Neural progenitor cell (in vitro differentiated cells): ENCODE measurements around the gene C1QTNF1. TPM values are rescaled to one million over a fixed set of nuclear protein-coding genes. Genes with fewer than 3 reads are reported as not detected.
A peak's percentile ranks its signal among the peaks of the same experiment; 100 is the strongest.

Source experiments
- DNase-seq: peaks from one replicate; pipeline ENCODE4 v3.0.0-alpha.2; 2016; ENCODE audit warnings: low spot score
- H2AFZ ChIP-seq: fragments of 200-600 bp; sonication (generic); replicated peaks from 2 replicates; pipeline ENCODE4 v1.6.1; 2016; ENCODE audit warnings: antibody characterized with exemption
- H3F3A ChIP-seq: fragments of 200-600 bp; sonication (generic); 2 replicates; pipeline ENCODE4 v1.6.1; 2016; ENCODE audit warnings: antibody characterized with exemption, low read depth
- H3K27ac ChIP-seq: fragments of 200-600 bp; sonication (generic); 2 replicates; pipeline ENCODE4 v1.5.1; 2016; ENCODE audit warnings: mild to moderate bottlenecking
- H3K27me3 ChIP-seq: fragments of 200-600 bp; sonication (generic); 2 replicates; pipeline ENCODE4 v1.6.1; 2016; ENCODE audit warnings: mild to moderate bottlenecking, moderate library complexity
- H3K36me3 ChIP-seq: fragments of 200-600 bp; sonication (generic); 2 replicates; pipeline ENCODE4 v1.5.1; 2016
- H3K4me1 ChIP-seq: fragments of 200-600 bp; sonication (generic); 2 replicates; pipeline ENCODE4 v1.6.1; 2016; ENCODE audit warnings: mixed run types
- H3K4me2 ChIP-seq: fragments of 200-600 bp; sonication (generic); 2 replicates; pipeline ENCODE4 v1.6.1; 2016
- H3K4me3 ChIP-seq: fragments of 200-600 bp; sonication (generic); 2 replicates; pipeline ENCODE4 v1.5.1; 2016
- H3K79me2 ChIP-seq: fragments of 200-600 bp; sonication (generic); 2 replicates; pipeline ENCODE4 v1.6.1; 2016; ENCODE audit warnings: low read depth
- H3K9ac ChIP-seq: fragments of 200-600 bp; sonication (generic); 2 replicates; pipeline ENCODE4 v1.6.1; 2016
- H3K9me3 ChIP-seq: fragments of 200-600 bp; sonication (generic); 2 replicates; pipeline ENCODE4 v1.5.1; 2016; ENCODE audit warnings: low read depth
- H4K20me1 ChIP-seq: fragments of 200-600 bp; sonication (generic); 2 replicates; pipeline ENCODE4 v1.6.1; 2016; ENCODE audit warnings: low read depth
- H3K27ac Mint-ChIP-seq: 3 replicates; pipeline ENCODE4 v1.8.0; 2021; ENCODE audit warnings: mixed read lengths
- H3K27me3 Mint-ChIP-seq: 2 replicates; pipeline ENCODE4 v1.8.0; 2022; ENCODE audit warnings: low read depth, mild to moderate bottlenecking, inconsistent platforms, moderate library complexity, mixed read lengths; ENCODE audit not compliant: insufficient read depth
- H3K36me3 Mint-ChIP-seq: 3 replicates; pipeline ENCODE4 v1.8.0; 2021; ENCODE audit warnings: mixed read lengths
- H3K4me1 Mint-ChIP-seq: 3 replicates; pipeline ENCODE4 v1.8.0; 2021; ENCODE audit warnings: mixed read lengths
- H3K4me3 Mint-ChIP-seq: 3 replicates; pipeline ENCODE4 v1.8.0; 2021; ENCODE audit warnings: mild to moderate bottlenecking, moderate library complexity, mixed read lengths
- H3K9me3 Mint-ChIP-seq: 3 replicates; pipeline ENCODE4 v1.8.0; 2020; ENCODE audit warnings: mixed read lengths
- EZH2 ChIP-seq: fragments of 200-600 bp; sonication (generic); IDR thresholded peaks from 2 replicates; pipeline ENCODE4 v1.6.1; 2017; ENCODE audit warnings: antibody characterized with exemption, mild to moderate bottlenecking, moderate library complexity
- EZH2phosphoT487 ChIP-seq: fragments of 200-600 bp; sonication (generic); IDR thresholded peaks from 2 replicates; pipeline ENCODE4 v1.6.1; 2017; ENCODE audit warnings: antibody characterized with exemption
- total RNA-seq: library from RNA; depleted of rRNA; stranded (reverse); fragments of >200 nt; gene quantifications from 2 replicates; pipeline ENCODE4 v1.2.3, GENCODE V29; 2015; ENCODE audit warnings: low replicate concordance
- TF ChIP-seq, protein P1 (sequence below): fragments of 200-600 bp; sonication (generic); IDR thresholded peaks from 2 replicates; pipeline ENCODE4 v1.5.1; 2017; ENCODE audit warnings: antibody characterized with exemption, mild to moderate bottlenecking

The C1QTNF1 gene
- total RNA-seq, 1 donor from 2014 or later: 1.4 TPM

DNA sequence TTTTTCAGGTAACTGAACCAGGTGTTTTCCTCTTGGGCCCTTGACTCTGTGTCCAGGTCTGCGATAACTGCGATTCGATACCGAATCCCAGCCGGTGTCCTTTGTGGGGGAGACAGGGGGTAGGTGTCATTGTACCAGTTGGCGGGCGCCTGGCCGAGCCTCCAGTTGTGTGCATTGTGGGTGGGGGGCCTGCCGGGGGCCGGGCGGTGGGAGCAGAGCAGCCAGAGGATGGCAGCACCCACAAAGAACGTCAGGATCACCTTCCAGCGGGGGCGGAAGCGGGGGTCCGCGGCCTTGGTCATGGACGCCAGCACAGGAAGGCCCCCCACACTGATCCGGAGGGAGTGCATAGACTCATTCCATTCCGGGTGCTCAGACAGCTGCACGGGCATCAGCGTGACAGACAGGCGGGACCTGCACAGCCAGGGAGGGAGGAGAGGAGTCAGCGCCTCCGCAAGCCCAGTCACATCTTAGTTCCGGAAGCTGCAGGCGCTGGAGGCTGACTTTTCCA lies 26.7 kb upstream of the C1QTNF1 start:
- H3K27me3 ChIP-seq: no peaks in the 10 kb centered on the region
- H3K79me2 ChIP-seq: no peaks in the 10 kb centered on the region
- H3K9me3 Mint-ChIP-seq: no peaks in the 10 kb centered on the region
- H3K4me2 ChIP-seq: no peak overlapping the region
- no peaks in the 10 kb centered on the region for H3K9me3 ChIP-seq
- H3K27ac Mint-ChIP-seq: peak overlapping the region; percentile 29
- H3K4me3 Mint-ChIP-seq: no peak overlapping the region
- H2AFZ ChIP-seq: no peak overlapping the region
- H3K36me3 ChIP-seq: no peaks in the 10 kb centered on the region
- peaks cover 3% of the 10 kb centered on the region for H3K27me3 Mint-ChIP-seq
- H3K4me1 ChIP-seq: no peaks in the 10 kb centered on the region
- peaks cover 4% of the 10 kb centered on the region for H3K4me1 Mint-ChIP-seq
- peaks cover 25% of the 10 kb centered on the region for H3K36me3 Mint-ChIP-seq
- TF ChIP-seq EZH2phosphoT487 (no peak), EZH2 (no peak)
- TF ChIP-seq, protein P1, sequence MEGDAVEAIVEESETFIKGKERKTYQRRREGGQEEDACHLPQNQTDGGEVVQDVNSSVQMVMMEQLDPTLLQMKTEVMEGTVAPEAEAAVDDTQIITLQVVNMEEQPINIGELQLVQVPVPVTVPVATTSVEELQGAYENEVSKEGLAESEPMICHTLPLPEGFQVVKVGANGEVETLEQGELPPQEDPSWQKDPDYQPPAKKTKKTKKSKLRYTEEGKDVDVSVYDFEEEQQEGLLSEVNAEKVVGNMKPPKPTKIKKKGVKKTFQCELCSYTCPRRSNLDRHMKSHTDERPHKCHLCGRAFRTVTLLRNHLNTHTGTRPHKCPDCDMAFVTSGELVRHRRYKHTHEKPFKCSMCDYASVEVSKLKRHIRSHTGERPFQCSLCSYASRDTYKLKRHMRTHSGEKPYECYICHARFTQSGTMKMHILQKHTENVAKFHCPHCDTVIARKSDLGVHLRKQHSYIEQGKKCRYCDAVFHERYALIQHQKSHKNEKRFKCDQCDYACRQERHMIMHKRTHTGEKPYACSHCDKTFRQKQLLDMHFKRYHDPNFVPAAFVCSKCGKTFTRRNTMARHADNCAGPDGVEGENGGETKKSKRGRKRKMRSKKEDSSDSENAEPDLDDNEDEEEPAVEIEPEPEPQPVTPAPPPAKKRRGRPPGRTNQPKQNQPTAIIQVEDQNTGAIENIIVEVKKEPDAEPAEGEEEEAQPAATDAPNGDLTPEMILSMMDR: no peak
- H3K9ac ChIP-seq: no peak overlapping the region
- H3K27ac ChIP-seq: no peak overlapping the region
- no peaks in the 10 kb centered on the region for H3F3A ChIP-seq
- H3K4me3 ChIP-seq: no peak overlapping the region
- H4K20me1 ChIP-seq: peaks cover 39% of the 10 kb centered on the region
- no peak for DNase-seq

DNA sequence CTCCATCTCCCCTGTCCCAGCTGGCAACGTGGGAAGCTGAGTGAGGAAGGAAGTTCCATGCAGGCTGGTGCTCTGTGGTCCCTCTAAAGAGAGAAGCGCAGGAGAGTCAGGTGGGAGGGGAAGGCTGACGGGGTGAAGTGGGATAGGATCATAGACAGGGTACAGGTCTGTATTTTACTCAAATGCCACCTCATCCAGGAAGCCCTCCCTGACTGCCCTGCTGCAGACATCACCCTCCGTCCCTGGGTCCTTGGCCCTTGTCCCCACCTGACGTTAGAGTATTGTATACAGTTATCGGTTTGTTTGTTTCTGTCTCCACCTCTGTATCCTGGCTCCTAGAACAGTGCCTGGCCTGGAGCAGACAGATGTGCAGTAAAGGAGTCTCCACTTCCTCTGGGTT lies 26.1 kb upstream of the C1QTNF1 start:
- TF ChIP-seq, protein P1: no peak
- no peak for TF ChIP-seq EZH2
- no peak for TF ChIP-seq EZH2phosphoT487
- Histone ChIP-seq H3K9ac (no peak overlapping the region), H3K79me2 (no peaks in the 10 kb centered on the region), H3F3A (no peaks in the 10 kb centered on the region), H3K4me1 (no peaks in the 10 kb centered on the region), H3K36me3 (no peaks in the 10 kb centered on the region), H3K4me2 (no peak overlapping the region), H3K4me3 (no peak overlapping the region), H3K27me3 (no peaks in the 10 kb centered on the region), H3K9me3 (no peaks in the 10 kb centered on the region), H4K20me1 (peaks cover 38% of the 10 kb centered on the region), H2AFZ (no peak overlapping the region), H3K27ac (no peak overlapping the region)
- Mint-ChIP-seq H3K9me3 (no peaks in the 10 kb centered on the region), H3K4me1 (peaks cover 7% of the 10 kb centered on the region), H3K27me3 (peaks cover 3% of the 10 kb centered on the region), H3K27ac (no peak overlapping the region), H3K4me3 (no peak overlapping the region), H3K36me3 (peaks cover 22% of the 10 kb centered on the region)
- no peak for DNase-seq

DNA sequence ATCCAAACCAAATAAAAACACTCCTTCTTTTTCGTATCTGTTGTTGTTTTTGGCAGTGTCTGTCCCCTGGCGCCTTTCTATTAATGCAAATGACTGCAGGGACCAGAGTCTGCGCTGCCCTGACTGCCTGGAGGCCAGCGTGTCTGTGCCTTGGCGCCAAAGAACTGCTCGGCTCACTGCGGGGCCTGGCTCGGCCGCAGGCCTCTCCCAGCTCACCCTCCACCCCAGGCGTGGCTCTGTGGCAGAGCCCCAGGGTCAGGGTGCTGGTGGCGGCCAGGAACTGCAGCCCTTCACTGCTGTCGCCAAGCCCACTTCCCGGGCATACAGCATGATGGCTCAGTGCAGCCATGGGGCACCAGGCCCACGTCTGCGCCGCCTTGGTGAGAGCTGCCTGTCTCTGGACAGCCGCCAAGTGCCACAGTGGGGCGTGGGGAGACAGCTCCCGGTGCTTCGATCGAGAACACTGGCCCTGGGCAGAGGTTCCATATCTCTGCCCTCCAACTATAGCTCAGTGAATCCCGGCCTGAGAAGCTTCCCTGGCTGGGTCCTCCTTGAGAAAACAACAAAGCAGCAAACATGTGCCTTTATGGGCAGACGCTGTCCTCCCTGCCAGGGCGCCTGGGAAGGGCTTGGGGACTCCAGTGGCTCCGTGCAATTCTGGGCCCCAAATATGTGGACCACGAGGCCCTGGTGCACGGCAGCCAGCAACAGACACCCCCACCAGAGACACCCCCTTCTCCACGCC lies 25.5 kb upstream of the C1QTNF1 start:
- Mint-ChIP-seq H3K4me3 (no peak overlapping the region), H3K27ac (no peak overlapping the region), H3K36me3 (peaks cover 17% of the 10 kb centered on the region), H3K4me1 (peaks cover 8% of the 10 kb centered on the region), H3K9me3 (no peaks in the 10 kb centered on the region), H3K27me3 (peaks cover 3% of the 10 kb centered on the region)
- Histone ChIP-seq H3K27ac (no peak overlapping the region), H3K27me3 (no peaks in the 10 kb centered on the region), H3K36me3 (no peaks in the 10 kb centered on the region), H4K20me1 (peaks cover 42% of the 10 kb centered on the region), H3F3A (no peaks in the 10 kb centered on the region), H3K9ac (no peak overlapping the region), H3K4me3 (no peak overlapping the region), H3K79me2 (no peaks in the 10 kb centered on the region), H2AFZ (no peak overlapping the region), H3K4me1 (peaks cover 1% of the 10 kb centered on the region), H3K4me2 (no peak overlapping the region), H3K9me3 (no peaks in the 10 kb centered on the region)
- no peak for DNase-seq
- TF ChIP-seq EZH2 (no peak), EZH2phosphoT487 (no peak)
- TF ChIP-seq, protein P1: no peak
